Adipocyte (in vitro differentiated cells): ENCODE results near the gene CEP152.

Source experiments
- DNase-seq: peaks from one replicate; pipeline ENCODE4 v3.0.0-alpha.2; 2015; ENCODE audit warnings: low read depth
- H3K27me3 ChIP-seq: replicated peaks from 2 replicates; pipeline ENCODE4 v1.7.0; 2013; ENCODE audit warnings: mild to moderate bottlenecking, low read length, moderate library complexity; ENCODE audit not compliant: control insufficient read depth, insufficient read depth
- H3K36me3 ChIP-seq: 2 replicates; pipeline ENCODE4 v1.7.0; 2013; ENCODE audit warnings: low read length, mild to moderate bottlenecking, moderate library complexity; ENCODE audit not compliant: control insufficient read depth, insufficient read depth, severe bottlenecking
- H3K4me1 ChIP-seq: 2 replicates; pipeline ENCODE4 v1.7.0; 2013; ENCODE audit warnings: mild to moderate bottlenecking, low read length, moderate library complexity; ENCODE audit not compliant: control insufficient read depth, insufficient read depth
- H3K4me3 ChIP-seq: 2 replicates; pipeline ENCODE4 v1.7.0; 2013; ENCODE audit warnings: mild to moderate bottlenecking, low read length, moderate library complexity
- H3K9ac ChIP-seq: 2 replicates; pipeline ENCODE4 v1.7.0; 2013; ENCODE audit warnings: mild to moderate bottlenecking, low read length, moderate library complexity
- H3K9me3 ChIP-seq: 2 replicates; pipeline ENCODE4 v1.7.0; 2013; ENCODE audit warnings: mild to moderate bottlenecking, low read length, moderate library complexity; ENCODE audit not compliant: control insufficient read depth

Gene CEP152

DNA sequence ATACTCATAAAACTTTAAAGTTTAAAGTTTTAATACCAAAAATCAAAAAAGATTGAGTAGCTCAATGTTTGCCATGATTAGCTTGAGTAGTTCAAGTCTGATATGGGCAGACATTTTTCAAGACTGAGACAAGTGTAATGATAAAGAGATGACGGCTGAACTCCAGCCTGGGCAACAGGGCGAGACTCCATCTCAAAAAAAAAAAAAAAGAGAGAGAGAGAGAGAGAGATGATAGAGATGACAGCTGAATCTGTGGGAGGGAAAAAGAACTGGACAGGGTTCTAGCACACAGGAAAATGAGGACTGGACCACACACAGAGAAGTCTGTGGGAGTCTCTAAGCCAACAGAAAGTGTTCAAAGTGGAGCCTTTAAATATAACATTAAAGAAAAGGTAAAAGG lies 25.2 kb downstream of the CEP152 start:
- DNase-seq: no peak
- no peak overlapping the region for H3K4me3 ChIP-seq
- no peaks in the 10 kb centered on the region for H3K9me3 ChIP-seq
- no peaks in the 10 kb centered on the region for H3K36me3 ChIP-seq
- no peak overlapping the region for H3K9ac ChIP-seq
- no peaks in the 10 kb centered on the region for H3K27me3 ChIP-seq
- H3K4me1 ChIP-seq: peaks cover 7% of the 10 kb centered on the region

DNA sequence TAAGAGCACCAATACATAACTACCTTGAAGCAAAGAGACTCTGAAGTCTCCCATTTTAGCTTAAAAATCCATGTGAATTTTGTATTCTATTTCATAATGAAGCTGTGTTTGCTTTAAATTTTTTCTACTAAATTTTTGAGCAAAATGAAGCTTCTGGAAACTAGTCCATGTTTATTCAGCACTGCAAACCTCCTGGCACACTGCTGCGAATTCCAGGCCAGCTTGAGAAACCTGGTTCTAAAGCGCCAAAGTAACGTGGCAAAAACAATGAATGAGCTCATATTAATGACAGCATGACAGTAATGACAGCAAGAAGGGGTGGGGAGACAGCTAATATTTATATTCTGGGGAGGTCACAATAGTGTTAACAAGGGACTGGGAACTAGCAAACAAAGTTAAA lies 25.7 kb downstream of the CEP152 start:
- H3K9me3 ChIP-seq: no peaks in the 10 kb centered on the region
- DNase-seq: no peak
- no peak overlapping the region for H3K4me3 ChIP-seq
- H3K9ac ChIP-seq: no peak overlapping the region
- peaks cover 5% of the 10 kb centered on the region for H3K4me1 ChIP-seq
- H3K27me3 ChIP-seq: no peaks in the 10 kb centered on the region
- H3K36me3 ChIP-seq: no peaks in the 10 kb centered on the region

DNA sequence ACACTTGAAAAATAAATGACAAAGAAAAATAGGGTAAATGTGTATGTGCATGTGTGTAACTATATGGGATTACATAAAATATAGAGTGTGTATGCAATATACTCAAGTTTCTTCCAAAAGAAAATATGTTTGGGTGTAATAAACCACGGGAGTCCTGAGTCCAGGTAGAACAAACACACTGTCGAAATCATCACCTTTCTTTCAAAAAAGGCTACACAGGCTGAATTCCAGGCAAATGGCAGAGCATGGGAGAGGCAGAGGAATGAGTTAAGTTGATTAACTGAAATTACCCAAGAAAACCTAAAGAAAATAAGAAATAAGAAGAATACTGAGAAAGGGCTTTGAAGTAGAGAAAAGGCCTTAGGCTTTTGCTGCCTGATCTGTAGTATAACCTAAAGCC lies 26.1 kb downstream of the CEP152 start:
- no peak overlapping the region for H3K9ac ChIP-seq
- no peaks in the 10 kb centered on the region for H3K36me3 ChIP-seq
- no peak for DNase-seq

DNA sequence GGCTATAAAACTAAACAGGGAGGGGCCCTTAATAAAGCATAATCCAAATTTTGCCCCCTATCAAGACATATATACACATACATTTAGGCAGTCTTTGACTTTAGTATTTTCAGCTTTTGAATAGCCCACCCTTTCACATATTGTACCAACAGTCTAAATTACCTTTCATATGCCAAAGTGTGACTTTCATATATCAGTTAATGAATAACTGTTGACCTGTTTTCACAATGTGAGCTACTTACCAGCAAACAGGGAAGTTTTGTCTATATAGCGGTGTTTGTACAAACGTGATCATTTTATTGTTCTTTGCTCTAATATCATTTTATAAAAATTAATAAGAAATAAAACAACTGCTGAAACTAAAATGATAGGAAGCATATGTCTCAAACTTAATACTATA lies 28.0 kb downstream of the CEP152 start:
- Histone ChIP-seq H3K9ac (no peak overlapping the region), H3K27me3 (no peaks in the 10 kb centered on the region), H3K4me3 (no peak overlapping the region), H3K4me1 (peaks cover 8% of the 10 kb centered on the region), H3K36me3 (no peaks in the 10 kb centered on the region), H3K9me3 (no peaks in the 10 kb centered on the region)
- DNase-seq: no peak

More for the DNA sequence above, 26.1 kb downstream of the CEP152 start:
- H3K4me1 ChIP-seq: peaks cover 3% of the 10 kb centered on the region
- H3K9me3 ChIP-seq: no peaks in the 10 kb centered on the region
- no peaks in the 10 kb centered on the region for H3K27me3 ChIP-seq
- no peak overlapping the region for H3K4me3 ChIP-seq

DNA sequence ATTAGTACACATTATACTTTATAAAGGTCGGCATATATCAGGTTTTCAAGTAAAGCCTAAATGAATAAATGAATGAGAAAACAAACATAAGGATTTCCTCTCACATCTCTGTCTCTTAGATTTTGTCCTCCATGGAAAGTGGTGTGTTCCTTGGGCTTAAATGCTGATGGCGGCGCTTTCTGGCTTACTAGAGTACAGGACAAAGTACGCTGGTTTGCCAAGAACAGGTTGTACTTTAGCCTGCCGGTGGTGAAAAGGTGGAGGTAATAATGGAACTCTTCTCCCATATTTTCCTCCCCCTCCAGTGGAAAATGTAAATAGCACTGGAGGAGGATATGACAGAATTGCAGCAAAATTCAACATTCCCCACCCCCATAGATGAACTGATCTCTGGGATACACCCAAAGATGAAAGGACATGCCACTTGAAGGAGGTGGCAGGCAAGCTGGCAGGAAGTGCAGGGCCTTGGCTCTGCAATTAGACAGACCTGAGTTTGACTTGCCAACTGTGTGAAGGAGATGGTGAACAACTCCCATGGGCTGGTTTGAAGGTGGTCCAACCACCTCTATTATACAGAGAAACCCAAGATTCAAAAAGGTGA lies 29.3 kb downstream of the CEP152 start:
- H3K4me1 ChIP-seq: peaks cover 13% of the 10 kb centered on the region
- no peaks in the 10 kb centered on the region for H3K9me3 ChIP-seq
- no peaks in the 10 kb centered on the region for H3K36me3 ChIP-seq
- no peak overlapping the region for H3K9ac ChIP-seq
- H3K27me3 ChIP-seq: no peaks in the 10 kb centered on the region
- no peak for DNase-seq
- H3K4me3 ChIP-seq: no peak overlapping the region

DNA sequence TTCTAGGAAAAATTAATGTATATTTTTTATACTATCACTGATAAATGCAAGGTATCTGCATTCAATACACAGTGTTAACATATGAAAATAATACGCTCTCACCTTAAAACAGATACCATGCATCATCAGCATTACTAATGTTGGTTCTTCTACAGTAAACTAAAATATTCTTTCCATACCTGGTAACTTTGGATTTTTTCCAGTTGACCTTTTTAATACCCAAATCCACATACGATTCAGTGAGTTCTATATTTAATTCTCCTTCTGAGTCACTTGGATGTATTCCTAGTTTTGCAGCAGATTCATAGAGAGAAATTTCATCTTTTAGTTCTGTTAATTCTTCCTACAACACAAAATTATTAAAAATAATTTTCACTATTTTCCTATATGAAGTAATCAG lies 29.9 kb downstream of the CEP152 start:
- H3K9ac ChIP-seq: no peak overlapping the region

DNA sequence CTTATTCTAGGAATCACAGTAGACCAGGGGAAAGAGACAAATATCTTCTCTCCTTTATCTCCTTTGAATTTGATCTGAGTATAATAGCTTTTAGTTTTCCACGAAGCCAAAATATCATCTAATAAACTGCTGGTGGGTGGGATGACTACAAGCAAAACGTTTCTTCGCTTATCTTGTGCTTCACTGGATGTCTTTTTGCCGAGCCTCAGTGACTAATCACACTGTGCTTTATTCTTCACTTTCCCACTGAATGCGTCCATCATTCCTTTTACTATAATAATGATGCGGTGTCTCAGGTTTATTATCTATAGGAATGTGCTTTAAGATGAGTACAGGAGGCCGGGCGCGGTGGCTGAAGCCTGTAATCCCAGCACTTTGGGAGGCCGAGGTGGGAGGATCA lies 32.5 kb downstream of the CEP152 start:
- Histone ChIP-seq H3K4me3 (peak overlapping the region; percentile 58), H3K27me3 (no peaks in the 10 kb centered on the region), H3K4me1 (peaks cover 10% of the 10 kb centered on the region), H3K36me3 (no peaks in the 10 kb centered on the region), H3K9ac (peak overlapping the region; percentile 30), H3K9me3 (peaks cover 9% of the 10 kb centered on the region)
- DNase-seq: no peak

More for the DNA sequence above, 29.9 kb downstream of the CEP152 start:
- H3K4me1 ChIP-seq: peaks cover 13% of the 10 kb centered on the region
- no peaks in the 10 kb centered on the region for H3K27me3 ChIP-seq
- no peak overlapping the region for H3K4me3 ChIP-seq
- no peak for DNase-seq
- no peaks in the 10 kb centered on the region for H3K9me3 ChIP-seq
- no peaks in the 10 kb centered on the region for H3K36me3 ChIP-seq

DNA sequence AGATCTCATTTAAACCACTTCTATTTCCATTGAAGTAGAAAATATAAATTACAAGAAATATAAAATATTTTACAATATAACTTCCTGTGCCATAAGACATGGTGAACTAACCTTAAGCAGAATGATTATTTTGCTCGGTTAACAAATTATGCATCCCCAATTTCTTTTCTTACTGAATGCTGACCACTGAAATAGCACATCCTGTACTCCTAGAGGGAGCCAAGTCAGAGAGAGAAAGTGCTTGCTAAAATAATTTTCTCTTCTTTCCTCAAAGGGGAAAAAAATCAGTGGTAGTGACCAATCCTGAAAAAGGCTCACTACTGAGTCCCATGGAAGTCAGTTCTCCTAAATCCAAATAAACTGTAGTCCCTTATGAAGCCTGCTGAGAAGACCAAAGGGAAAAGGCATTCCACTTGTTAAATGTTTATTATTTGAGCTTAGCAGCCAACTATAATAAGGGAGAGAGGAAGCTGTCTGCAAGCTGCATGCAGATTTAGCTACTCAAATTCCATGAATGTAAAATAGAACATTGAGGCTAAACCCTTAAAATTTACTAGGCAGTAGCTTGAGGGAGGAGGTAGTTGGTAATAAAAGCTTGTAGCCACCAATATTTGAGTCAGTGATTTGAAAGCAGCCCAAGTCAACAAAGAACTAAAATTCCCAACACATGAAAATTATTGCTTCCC lies 33.1 kb downstream of the CEP152 start:
- H3K36me3 ChIP-seq: no peaks in the 10 kb centered on the region
- DNase-seq: peak; percentile 15
- H3K27me3 ChIP-seq: no peaks in the 10 kb centered on the region
- peaks cover 10% of the 10 kb centered on the region for H3K4me1 ChIP-seq
- peak overlapping the region; percentile 30 for H3K9ac ChIP-seq
- H3K4me3 ChIP-seq: peak overlapping the region; percentile 58
- peaks cover 9% of the 10 kb centered on the region for H3K9me3 ChIP-seq

DNA sequence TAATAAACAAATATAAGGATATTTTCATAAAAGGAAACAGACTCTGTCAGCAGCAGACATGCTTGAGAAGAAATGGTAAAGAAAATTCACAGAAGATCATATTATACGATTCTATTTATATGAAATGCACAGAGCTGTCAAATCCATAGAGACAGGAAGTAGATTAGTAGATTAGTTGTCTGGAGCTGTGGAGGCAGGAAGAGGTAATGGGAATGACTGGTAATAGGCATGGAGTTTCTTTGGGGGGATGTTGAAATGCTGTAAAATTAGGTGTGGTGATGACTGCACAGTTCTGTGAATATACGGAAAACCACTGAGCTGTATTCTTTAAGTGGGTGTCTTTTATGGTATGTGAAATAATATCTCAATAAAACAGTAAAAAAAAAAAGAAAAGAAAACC lies 35.3 kb downstream of the CEP152 start:
- Histone ChIP-seq H3K36me3 (no peaks in the 10 kb centered on the region), H3K27me3 (no peaks in the 10 kb centered on the region), H3K4me1 (peaks cover 19% of the 10 kb centered on the region), H3K9ac (no peak overlapping the region), H3K9me3 (peaks cover 9% of the 10 kb centered on the region), H3K4me3 (no peak overlapping the region)
- DNase-seq: no peak

DNA sequence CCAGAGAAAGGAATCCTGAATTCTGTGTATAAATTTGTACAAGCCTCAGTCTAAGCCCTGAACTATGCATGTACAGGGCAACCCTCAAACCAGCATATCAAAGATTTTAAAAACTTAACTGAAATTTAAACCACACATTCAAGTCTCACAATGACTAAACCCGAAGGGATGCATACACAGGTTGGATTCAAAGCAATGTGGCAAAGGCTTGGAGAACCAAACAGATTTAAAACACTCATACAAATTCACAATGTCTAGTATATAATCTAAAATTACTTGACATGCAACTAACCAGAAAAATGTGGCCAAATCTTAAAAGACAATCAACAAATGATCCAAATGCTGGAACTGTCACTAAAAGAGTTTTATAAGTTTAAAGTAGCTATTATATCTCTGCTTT lies 36.4 kb downstream of the CEP152 start:
- no peaks in the 10 kb centered on the region for H3K27me3 ChIP-seq
- no peaks in the 10 kb centered on the region for H3K36me3 ChIP-seq
- no peak overlapping the region for H3K9ac ChIP-seq
- peaks cover 25% of the 10 kb centered on the region for H3K4me1 ChIP-seq
- no peak overlapping the region for H3K4me3 ChIP-seq
- H3K9me3 ChIP-seq: peaks cover 9% of the 10 kb centered on the region
- DNase-seq: no peak

DNA sequence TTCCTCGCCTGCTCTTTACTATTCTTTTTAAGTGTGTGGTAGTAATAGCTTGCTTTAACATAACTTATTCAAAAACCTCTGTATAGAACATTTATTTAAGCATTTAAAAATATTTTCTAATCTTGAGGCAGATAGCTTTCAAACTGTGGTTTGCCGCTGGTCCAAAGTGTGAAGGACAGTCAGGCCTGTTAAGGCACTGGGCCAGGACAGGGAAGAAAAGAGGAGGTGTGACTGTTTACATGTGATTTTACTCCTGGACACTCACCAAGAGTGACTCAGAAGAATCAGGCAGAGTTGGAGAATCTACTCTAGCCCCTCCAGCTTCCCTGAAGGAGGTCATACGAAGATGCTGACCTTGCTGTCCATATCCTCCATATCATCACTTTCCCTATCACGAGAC lies 44.7 kb downstream of the CEP152 start:
- H3K36me3 ChIP-seq: no peaks in the 10 kb centered on the region
- no peaks in the 10 kb centered on the region for H3K27me3 ChIP-seq
- H3K4me1 ChIP-seq: peaks cover 12% of the 10 kb centered on the region
- H3K9me3 ChIP-seq: no peaks in the 10 kb centered on the region
- DNase-seq: no peak
- no peak overlapping the region for H3K9ac ChIP-seq
- H3K4me3 ChIP-seq: no peak overlapping the region

DNA sequence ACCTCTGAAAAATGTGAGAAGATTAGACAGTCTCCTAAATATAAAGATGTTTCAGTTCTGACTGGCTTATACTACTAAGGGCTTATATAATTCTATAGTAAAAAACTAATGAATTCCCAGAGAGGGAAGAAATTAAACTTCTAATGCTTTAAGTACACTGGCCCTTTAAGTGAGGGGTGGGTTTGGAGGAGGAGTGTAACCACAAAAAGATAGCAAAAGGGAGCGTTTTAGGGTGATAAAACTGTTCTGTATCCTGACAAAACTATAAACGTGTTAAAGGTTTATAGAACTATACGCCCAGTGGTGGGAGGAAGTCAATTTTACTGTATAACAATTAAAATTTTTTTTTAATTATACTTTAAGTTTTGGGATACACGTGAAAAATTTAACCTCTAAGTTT lies 45.8 kb downstream of the CEP152 start:
- Histone ChIP-seq H3K27me3 (no peaks in the 10 kb centered on the region), H3K9me3 (no peaks in the 10 kb centered on the region), H3K4me3 (no peak overlapping the region), H3K9ac (no peak overlapping the region), H3K4me1 (peaks cover under 1% of the 10 kb centered on the region), H3K36me3 (no peaks in the 10 kb centered on the region)
- DNase-seq: no peak
